ENCODE data around the gene HIP1. TPM values are rescaled to one million over a fixed set of nuclear protein-coding genes. Genes with fewer than 3 reads are reported as not detected.

HIP1 gene
- total and polyA plus RNA-seq, 9 of the 15 experiments (the other 6 are each of a cell fraction or from before 2014, with no cell fraction given) = 2.4 to 13.7 (median 9.5) TPM

DNA sequence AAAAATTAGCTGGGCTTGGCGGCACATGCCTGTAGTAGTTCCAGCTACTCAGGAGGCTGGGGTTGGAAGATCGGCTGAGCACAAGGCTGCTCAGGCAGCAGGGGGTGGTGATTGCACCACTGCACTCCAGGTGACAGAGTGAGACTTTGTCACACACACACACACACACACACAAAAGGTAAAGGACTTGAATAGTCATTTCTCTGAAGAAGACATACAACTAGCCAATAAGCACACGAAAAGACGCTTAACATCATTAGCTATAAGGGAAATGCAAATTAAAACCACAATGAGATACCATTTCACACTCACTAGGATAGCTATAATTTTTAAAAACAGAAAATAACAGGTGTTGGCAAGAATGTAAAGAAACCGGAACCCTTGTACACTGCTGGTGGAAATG is 48.6 kb downstream of the HIP1 start:
- H3K9ac ChIP-seq (ENCODE audit: insufficient read depth in 1 of 2, low read depth in 2 of 2, low read length in 2 of 2) = peak overlapping the region in 1 of 2 experiments; percentile 70; a peak in 1 of 4 replicates
- ChIA-PET POLR2A (interaction anchor here (0.6 kb wide), 1 partner anchor 631 kb away, joined by 3 read pairs; no protein-coding TSS in a partner anchor), CTCF (ENCODE audit: low intra/inter-chr PET ratio) (no interaction called here)
- peaks cover 4 to 10% of the 10 kb centered on the region in 2 experiments; a peak in 4 of 5 replicates for H3K4me1 ChIP-seq (replicated peaks in 1 of 2; ENCODE audit: control insufficient read depth in 2 of 2, insufficient read depth in 2 of 2, low read length in 2 of 2)
- no peak for TF ChIP-seq ZNF184 (CRISPR knock-in tag; IDR thresholded peaks at IDR 0.05)
- no peak for TF ChIP-seq DDX20 (tag; IDR thresholded peaks at IDR 0.05; ENCODE audit: low read depth)
- TF ChIP-seq ZNF239 (CRISPR knock-in tag; IDR thresholded peaks at IDR 0.05) = no peak
- TF ChIP-seq, protein P1, sequence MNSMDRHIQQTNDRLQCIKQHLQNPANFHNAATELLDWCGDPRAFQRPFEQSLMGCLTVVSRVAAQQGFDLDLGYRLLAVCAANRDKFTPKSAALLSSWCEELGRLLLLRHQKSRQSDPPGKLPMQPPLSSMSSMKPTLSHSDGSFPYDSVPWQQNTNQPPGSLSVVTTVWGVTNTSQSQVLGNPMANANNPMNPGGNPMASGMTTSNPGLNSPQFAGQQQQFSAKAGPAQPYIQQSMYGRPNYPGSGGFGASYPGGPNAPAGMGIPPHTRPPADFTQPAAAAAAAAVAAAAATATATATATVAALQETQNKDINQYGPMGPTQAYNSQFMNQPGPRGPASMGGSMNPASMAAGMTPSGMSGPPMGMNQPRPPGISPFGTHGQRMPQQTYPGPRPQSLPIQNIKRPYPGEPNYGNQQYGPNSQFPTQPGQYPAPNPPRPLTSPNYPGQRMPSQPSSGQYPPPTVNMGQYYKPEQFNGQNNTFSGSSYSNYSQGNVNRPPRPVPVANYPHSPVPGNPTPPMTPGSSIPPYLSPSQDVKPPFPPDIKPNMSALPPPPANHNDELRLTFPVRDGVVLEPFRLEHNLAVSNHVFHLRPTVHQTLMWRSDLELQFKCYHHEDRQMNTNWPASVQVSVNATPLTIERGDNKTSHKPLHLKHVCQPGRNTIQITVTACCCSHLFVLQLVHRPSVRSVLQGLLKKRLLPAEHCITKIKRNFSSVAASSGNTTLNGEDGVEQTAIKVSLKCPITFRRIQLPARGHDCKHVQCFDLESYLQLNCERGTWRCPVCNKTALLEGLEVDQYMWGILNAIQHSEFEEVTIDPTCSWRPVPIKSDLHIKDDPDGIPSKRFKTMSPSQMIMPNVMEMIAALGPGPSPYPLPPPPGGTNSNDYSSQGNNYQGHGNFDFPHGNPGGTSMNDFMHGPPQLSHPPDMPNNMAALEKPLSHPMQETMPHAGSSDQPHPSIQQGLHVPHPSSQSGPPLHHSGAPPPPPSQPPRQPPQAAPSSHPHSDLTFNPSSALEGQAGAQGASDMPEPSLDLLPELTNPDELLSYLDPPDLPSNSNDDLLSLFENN (IDR thresholded peaks at IDR 0.05; ENCODE audit: low read depth in 2 of 2, low read length in 2 of 2) = no peak
- no peak for TF ChIP-seq FOXK2 (conservative IDR thresholded peaks at IDR 0.05 in 1 of 2, IDR thresholded peaks at IDR 0.05 in 1 of 2; ENCODE audit: low read depth in 2 of 2)
- no peak for TF ChIP-seq ZBTB9 (CRISPR knock-in tag; IDR thresholded peaks at IDR 0.05)
- no peak for TF ChIP-seq KDM1A (IDR thresholded peaks at IDR 0.05)
- TF ChIP-seq CAMTA2 (CRISPR knock-in tag; conservative IDR thresholded peaks at IDR 0.05) = no peak
- H3K27ac ChIP-seq (ENCODE audit: extremely low read depth, low read depth, low read length) = no peak overlapping the region
- no peak for ATAC-seq
- no peak overlapping the region for H3K4me2 ChIP-seq (ENCODE audit: insufficient read depth, low read length)
- no peaks in the 10 kb centered on the region for H3K9me3 ChIP-seq (replicated peaks; ENCODE audit: control insufficient read depth, insufficient read depth, low read depth, low read length)
- in situ Hi-C loops (cut with MboI) (no loop called here), intact Hi-C loops (cut with micrococcal nuclease) (no loop called here)
- H4K20me1 ChIP-seq (replicated peaks; ENCODE audit: control insufficient read depth, insufficient read depth, low read length) = no peaks in the 10 kb centered on the region
- H3K4me3 ChIP-seq = no peak overlapping the region
- DNase-seq (ENCODE audit: extremely low read depth in 1 of 4, low spot score in 3 of 4) = no peak
- H2AFZ ChIP-seq (ENCODE audit: low read depth, low read length) = no peak overlapping the region
- no peaks in the 10 kb centered on the region for H3K9me1 ChIP-seq (ENCODE audit: control insufficient read depth, insufficient read depth, low read length)
- no TSS peak for BruUV-seq (replicated peaks)
- no peak for FAIRE-seq
- no peaks in the 10 kb centered on the region for H3K79me2 ChIP-seq (ENCODE audit: control insufficient read depth, insufficient read depth, low read length)
- H3K36me3 ChIP-seq (ENCODE audit: control insufficient read depth, insufficient read depth, low read length) = no peaks in the 10 kb centered on the region
- 51% methylated on average over 5 of the region's 5 CpGs for WGBS (ENCODE audit: insufficient coverage, low coverage, missing lambda C conversion rate)
- H3K27me3 ChIP-seq (ENCODE audit: control insufficient read depth in 2 of 2, insufficient read depth in 2 of 2, low read length in 2 of 2) = no peaks in the 10 kb centered on the region
